ENCODE data around the gene METTL22.
"Not testable (repeated sequence)": the region's sequence is repeated elsewhere in the genome, so short reads cannot be mapped to it uniquely, and the experiment has no call there.

The METTL22 gene

GRCh38 chr16:8631818-8632465 is 10.4 kb downstream of the METTL22 start:
- DNase-seq (ENCODE audit: low read depth in 1 of 2, low spot score in 1 of 2): no peak

- DNase-seq (ENCODE audit: low read depth in 1 of 2, low spot score in 1 of 2): no peak
Measured at GRCh38 chr16:8632675-8633182, 11.2 kb downstream of the METTL22 start.

- no peak for DNase-seq (ENCODE audit: low read depth in 1 of 2, low spot score in 1 of 2)
Measured at GRCh38 chr16:8634991-8635736, 13.7 kb downstream of the METTL22 start.

- DNase-seq (ENCODE audit: low read depth in 1 of 2, low spot score in 1 of 2): no peak
Measured at GRCh38 chr16:8639694-8640093, 18.2 kb downstream of the METTL22 start.

GRCh38 chr16:8641671-8642070 is 20.2 kb downstream of the METTL22 start:
- DNase-seq (ENCODE audit: low read depth in 1 of 2, low spot score in 1 of 2): no peak

- DNase-seq (ENCODE audit: low read depth in 1 of 2, low spot score in 1 of 2): no peak
Measured at GRCh38 chr16:8642146-8642545, 20.6 kb downstream of the METTL22 start.

GRCh38 chr16:8644211-8645140 is 23.0 kb downstream of the METTL22 start:
- no peak for DNase-seq (ENCODE audit: low read depth in 1 of 2, low spot score in 1 of 2)

GRCh38 chr16:8645141-8645521 is 23.6 kb downstream of the METTL22 start:
- no peak for DNase-seq (ENCODE audit: low read depth in 1 of 2, low spot score in 1 of 2)

- no peak for DNase-seq (ENCODE audit: low read depth in 1 of 2, low spot score in 1 of 2)
Measured at GRCh38 chr16:8645831-8646230, 24.3 kb downstream of the METTL22 start.

GRCh38 chr16:8646326-8647053 is 25.0 kb downstream of the METTL22 start:
- no peak for DNase-seq (ENCODE audit: low read depth in 1 of 2, low spot score in 1 of 2)

- DNase-seq (ENCODE audit: low read depth in 1 of 2, low spot score in 1 of 2): no peak
Measured at GRCh38 chr16:8647721-8648318, 26.3 kb downstream of the METTL22 start.

GRCh38 chr16:8648877-8649276 is 27.4 kb downstream of the METTL22 start:
- no peak for DNase-seq (ENCODE audit: low read depth in 1 of 2, low spot score in 1 of 2)

GRCh38 chr16:8649829-8650554 is 28.5 kb downstream of the METTL22 start:
- DNase-seq (ENCODE audit: low read depth in 1 of 2, low spot score in 1 of 2): no peak

- DNase-seq (ENCODE audit: low read depth in 1 of 2, low spot score in 1 of 2): not testable (repeated sequence)
Measured at GRCh38 chr16:8651958-8652357, 30.5 kb downstream of the METTL22 start.

- DNase-seq (ENCODE audit: low read depth in 1 of 2, low spot score in 1 of 2): no peak
Measured at GRCh38 chr16:8655184-8655717, 33.8 kb downstream of the METTL22 start.

GRCh38 chr16:8656376-8656775 is 34.9 kb downstream of the METTL22 start:
- no peak for DNase-seq (ENCODE audit: low read depth in 1 of 2, low spot score in 1 of 2)

GRCh38 chr16:8660841-8661301 is 39.4 kb downstream of the METTL22 start:
- DNase-seq (ENCODE audit: low read depth in 1 of 2, low spot score in 1 of 2): peak; percentile 8 to 25

- no peak for DNase-seq (ENCODE audit: low read depth in 1 of 2, low spot score in 1 of 2)
Measured at GRCh38 chr16:8661703-8662102, 40.2 kb downstream of the METTL22 start.
